ENCODE measurements around the gene INTS11. TPM values are rescaled to one million over a fixed set of nuclear protein-coding genes. Genes with fewer than 3 reads are reported as not detected.
A peak's percentile ranks its signal among the peaks of the same experiment; 100 is the strongest.

Gene INTS11
- total RNA-seq, 4 donors from 2014 or later = 61.5 to 82.0 (median 63.6) TPM

DNA sequence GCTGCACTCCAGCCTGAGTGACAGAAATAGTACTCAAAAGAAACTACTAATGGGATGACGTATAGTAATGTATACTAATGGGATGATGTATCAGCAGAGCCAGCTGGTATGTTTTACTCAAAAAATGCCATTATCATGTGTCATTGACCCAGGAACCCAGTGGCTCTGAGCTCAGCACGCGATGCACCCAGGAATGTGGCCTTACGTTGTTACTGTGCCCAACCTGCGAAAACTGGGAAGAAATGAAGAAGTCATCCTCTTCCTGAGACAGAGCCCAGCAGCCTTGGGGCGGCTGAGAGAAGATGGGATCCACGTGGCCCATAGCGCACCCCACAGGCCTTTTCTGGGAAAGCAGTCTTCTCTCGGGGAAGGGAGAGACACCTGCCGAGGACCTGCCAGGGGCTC is 59.6 kb downstream of the INTS11 start:
- H3K36me3 ChIP-seq = peaks cover 15 to 92% (median 32%) of the 10 kb centered on the region in 3 donors
- H3K4me3 ChIP-seq = no peak overlapping the region
- H3K27ac ChIP-seq = no peak overlapping the region
- 73 to 79% methylated on average over 9 to 10 of the region's 10 CpGs for WGBS, 2 donors
- intact Hi-C loops (cut with DNase I) = no loop called here
- no peak for DNase-seq
- no peaks in the 10 kb centered on the region for H3K27me3 ChIP-seq
- peaks cover 0 to 31% (median 0%) of the 10 kb centered on the region in 3 donors for H3K4me1 ChIP-seq
- no peak for TF ChIP-seq POLR2A (IDR thresholded peaks at IDR 0.05)
- TF ChIP-seq, protein P1, sequence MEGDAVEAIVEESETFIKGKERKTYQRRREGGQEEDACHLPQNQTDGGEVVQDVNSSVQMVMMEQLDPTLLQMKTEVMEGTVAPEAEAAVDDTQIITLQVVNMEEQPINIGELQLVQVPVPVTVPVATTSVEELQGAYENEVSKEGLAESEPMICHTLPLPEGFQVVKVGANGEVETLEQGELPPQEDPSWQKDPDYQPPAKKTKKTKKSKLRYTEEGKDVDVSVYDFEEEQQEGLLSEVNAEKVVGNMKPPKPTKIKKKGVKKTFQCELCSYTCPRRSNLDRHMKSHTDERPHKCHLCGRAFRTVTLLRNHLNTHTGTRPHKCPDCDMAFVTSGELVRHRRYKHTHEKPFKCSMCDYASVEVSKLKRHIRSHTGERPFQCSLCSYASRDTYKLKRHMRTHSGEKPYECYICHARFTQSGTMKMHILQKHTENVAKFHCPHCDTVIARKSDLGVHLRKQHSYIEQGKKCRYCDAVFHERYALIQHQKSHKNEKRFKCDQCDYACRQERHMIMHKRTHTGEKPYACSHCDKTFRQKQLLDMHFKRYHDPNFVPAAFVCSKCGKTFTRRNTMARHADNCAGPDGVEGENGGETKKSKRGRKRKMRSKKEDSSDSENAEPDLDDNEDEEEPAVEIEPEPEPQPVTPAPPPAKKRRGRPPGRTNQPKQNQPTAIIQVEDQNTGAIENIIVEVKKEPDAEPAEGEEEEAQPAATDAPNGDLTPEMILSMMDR (IDR thresholded peaks at IDR 0.05) = peak in 1 of 6 experiments; percentile 30
- no peaks in the 10 kb centered on the region for H3K9me3 ChIP-seq

DNA sequence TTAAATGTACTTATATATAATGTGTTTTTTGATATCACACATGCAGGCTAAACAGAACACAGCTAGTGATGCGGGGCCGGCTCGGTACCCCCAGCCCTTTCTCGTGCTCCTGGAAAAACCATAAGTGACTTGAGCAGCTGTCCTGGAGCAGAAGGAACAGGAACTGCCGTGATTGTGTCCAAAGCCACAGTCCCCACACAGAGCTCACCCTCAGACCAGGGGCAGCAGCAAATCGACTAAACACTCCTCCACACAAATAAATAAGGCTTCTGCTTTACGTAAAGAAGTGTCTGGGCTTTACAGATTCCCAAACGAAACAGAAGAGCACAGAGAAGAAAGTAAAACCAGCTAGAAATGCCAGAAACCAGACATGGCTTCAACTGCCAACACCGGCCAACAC is 60.4 kb downstream of the INTS11 start:
- no peak for DNase-seq
- Histone ChIP-seq H3K9me3 (no peaks in the 10 kb centered on the region), H3K36me3 (peaks cover 15 to 100% (median 33%) of the 10 kb centered on the region in 3 donors), H3K4me3 (no peak overlapping the region), H3K4me1 (peaks cover 0 to 34% (median under 1%) of the 10 kb centered on the region in 3 donors), H3K27me3 (no peaks in the 10 kb centered on the region), H3K27ac (no peak overlapping the region)
- intact Hi-C loops (cut with DNase I) = no loop called here
- 90 to 94% methylated on average over 8 to 9 of the region's 9 CpGs for WGBS, 2 donors
- no peak for TF ChIP-seq POLR2A (IDR thresholded peaks at IDR 0.05)
- TF ChIP-seq, protein P1 (IDR thresholded peaks at IDR 0.05) = no peak

- TF ChIP-seq, protein P1 (IDR thresholded peaks at IDR 0.05) = no peak
- no peak for TF ChIP-seq POLR2A (IDR thresholded peaks at IDR 0.05)
- Histone ChIP-seq H3K27ac (no peak overlapping the region), H3K27me3 (no peaks in the 10 kb centered on the region), H3K36me3 (peaks cover 15 to 100% (median 33%) of the 10 kb centered on the region in 3 donors), H3K4me3 (no peak overlapping the region), H3K9me3 (no peaks in the 10 kb centered on the region), H3K4me1 (peaks cover 7 to 40% (median 7%) of the 10 kb centered on the region in 3 donors)
- DNase-seq = no peak
- 75 to 91% methylated on average over 4 to 5 of the region's 8 CpGs for WGBS, 2 donors
- intact Hi-C loops (cut with DNase I) = no loop called here
These were observed 61.7 kb downstream of the INTS11 start for GRCh38 chr1:1262758-1263157.

DNA sequence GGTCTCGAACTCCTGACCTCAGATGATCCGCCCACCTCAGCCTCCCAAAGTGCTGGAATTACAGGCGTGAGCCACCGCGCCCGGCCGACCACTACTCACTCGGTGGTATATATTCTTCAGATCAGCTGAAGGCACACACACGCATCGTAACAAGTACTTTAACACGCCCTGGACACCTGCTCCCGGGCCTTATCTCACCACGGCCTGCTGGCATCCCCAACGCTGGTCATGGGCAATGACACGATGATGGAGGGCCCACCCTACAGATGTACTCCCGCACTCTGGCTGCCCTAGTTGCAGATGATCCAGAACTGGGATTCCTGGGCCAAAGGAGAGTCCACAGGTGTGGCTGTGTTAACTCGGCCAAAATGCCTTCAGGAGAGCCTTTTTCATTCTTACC is 62.4 kb downstream of the INTS11 start:
- H3K4me1 ChIP-seq = peaks cover 7 to 40% (median 7%) of the 10 kb centered on the region in 3 donors
- H3K9me3 ChIP-seq = no peaks in the 10 kb centered on the region
- intact Hi-C loops (cut with DNase I) = no loop called here
- TF ChIP-seq POLR2A (IDR thresholded peaks at IDR 0.05) = no peak
- TF ChIP-seq, protein P1 (IDR thresholded peaks at IDR 0.05) = no peak
- H3K36me3 ChIP-seq = peaks cover 16 to 100% (median 27%) of the 10 kb centered on the region in 3 donors
- no peak overlapping the region for H3K27ac ChIP-seq
- no peak overlapping the region for H3K4me3 ChIP-seq
- no peak for DNase-seq
- no peaks in the 10 kb centered on the region for H3K27me3 ChIP-seq
- WGBS, 2 donors = 95% methylated on average over 9 to 17 of the region's 17 CpGs

Small RNA genes lying within 50 kb of the gene (small RNA-seq; reads per million reads assigned to genes)
- 0 to 50.8 (median 0.16) reads per million in 4 donors for gene MIR6726

Other genes with a start within 250 kb of the INTS11 start
- gene C1orf159, start 208.6 kb downstream of the INTS11 start, total RNA-seq = 10 to 100 TPM in 3 of 4 donors, 1 to 10 TPM in 1; 6.9 to 19.6 (median 14.7) TPM
- gene TTLL10, start 150.8 kb downstream of the INTS11 start, total RNA-seq = under 1 TPM in 2 of 4 donors, not detected in 2; 0.19 to 0.44 TPM
- 10 to 100 TPM in 1 of 4 donors, 1 to 10 TPM in 3; 2.0 to 21.0 (median 2.8) TPM for gene TNFRSF18, start 118.1 kb downstream of the INTS11 start, total RNA-seq
- gene TNFRSF4, start 110.5 kb downstream of the INTS11 start, total RNA-seq = 1 to 10 TPM in 1 of 4 donors, under 1 TPM in 2, not detected in 1; 0.40 to 1.3 (median 0.57) TPM
- gene SDF4, start 92.7 kb downstream of the INTS11 start, total RNA-seq = 10 to 100 TPM; 65.0 to 75.4 (median 67.6) TPM
- gene B3GALT6, start 92.4 kb downstream of the INTS11 start, total RNA-seq = 10 to 100 TPM; 13.5 to 17.5 (median 15.6) TPM
- 1 to 10 TPM in 2 of 4 donors, under 1 TPM in 1, not detected in 1; 0.79 to 3.0 (median 1.7) TPM for gene C1QTNF12, start 77.9 kb downstream of the INTS11 start, total RNA-seq
- 10 to 100 TPM; 32.6 to 54.3 (median 42.5) TPM for gene UBE2J2, start 50.8 kb downstream of the INTS11 start, total RNA-seq
- 1 to 10 TPM; 1.1 to 8.3 (median 1.5) TPM for gene SCNN1D, start 44.2 kb downstream of the INTS11 start, total RNA-seq
- gene ACAP3, start 16.7 kb downstream of the INTS11 start, total RNA-seq = 10 to 100 TPM; 36.4 to 66.7 (median 56.9) TPM
- gene PUSL1, start 16.1 kb downstream of the INTS11 start, total RNA-seq = 10 to 100 TPM; 20.0 to 52.5 (median 33.2) TPM
- gene CPTP, start 142 bp upstream of the INTS11 start, total RNA-seq = 10 to 100 TPM; 27.7 to 75.2 (median 33.4) TPM
- gene TAS1R3, start 6.6 kb upstream of the INTS11 start, total RNA-seq = under 1 TPM; 0.13 to 0.57 (median 0.30) TPM
- gene DVL1, start 24.8 kb upstream of the INTS11 start, total RNA-seq = 100 to 1,000 TPM in 1 of 4 donors, 10 to 100 TPM in 3; 63.5 to 111 (median 88.0) TPM
- gene MXRA8, start 33.9 kb upstream of the INTS11 start, total RNA-seq = 10 to 100 TPM in 2 of 4 donors, 1 to 10 TPM in 1, under 1 TPM in 1; 0.45 to 33.8 (median 12.8) TPM
- gene AURKAIP1, start 50.5 kb upstream of the INTS11 start, total RNA-seq = 100 to 1,000 TPM in 3 of 4 donors, 10 to 100 TPM in 1; 92.7 to 134 (median 123) TPM
- 100 to 1,000 TPM in 2 of 4 donors, 10 to 100 TPM in 2; 42.5 to 213 (median 104) TPM for gene CCNL2, start 74.7 kb upstream of the INTS11 start, total RNA-seq
- 100 to 1,000 TPM in 3 of 4 donors, 10 to 100 TPM in 1; 98.0 to 157 (median 116) TPM for gene MRPL20, start 82.6 kb upstream of the INTS11 start, total RNA-seq
- gene ANKRD65, start 96.6 kb upstream of the INTS11 start, total RNA-seq = 10 to 100 TPM in 2 of 4 donors, 1 to 10 TPM in 2; 4.7 to 28.3 (median 14.4) TPM
- 10 to 100 TPM; 20.0 to 55.0 (median 34.6) TPM for gene VWA1, start 111.0 kb upstream of the INTS11 start, total RNA-seq
- under 1 TPM; under 0.01 to 1.00 (median 0.28) TPM for gene ATAD3C, start 125.0 kb upstream of the INTS11 start, total RNA-seq
- 10 to 100 TPM in 3 of 4 donors, 1 to 10 TPM in 1; 9.9 to 40.1 (median 24.1) TPM for gene ATAD3B, start 147.1 kb upstream of the INTS11 start, total RNA-seq
- 10 to 100 TPM; 27.0 to 53.8 (median 32.6) TPM for gene ATAD3A, start 187.5 kb upstream of the INTS11 start, total RNA-seq
- 1 to 10 TPM in 1 of 4 donors, not detected in 3; 2.7 TPM for gene TMEM240, start 216.0 kb upstream of the INTS11 start, total RNA-seq